ENCODE data around the gene PCDHGB7.
"Not testable (repeated sequence)": the region's sequence is repeated elsewhere in the genome, so short reads cannot be mapped to it uniquely, and the experiment has no call there.

Gene PCDHGB7

DNA sequence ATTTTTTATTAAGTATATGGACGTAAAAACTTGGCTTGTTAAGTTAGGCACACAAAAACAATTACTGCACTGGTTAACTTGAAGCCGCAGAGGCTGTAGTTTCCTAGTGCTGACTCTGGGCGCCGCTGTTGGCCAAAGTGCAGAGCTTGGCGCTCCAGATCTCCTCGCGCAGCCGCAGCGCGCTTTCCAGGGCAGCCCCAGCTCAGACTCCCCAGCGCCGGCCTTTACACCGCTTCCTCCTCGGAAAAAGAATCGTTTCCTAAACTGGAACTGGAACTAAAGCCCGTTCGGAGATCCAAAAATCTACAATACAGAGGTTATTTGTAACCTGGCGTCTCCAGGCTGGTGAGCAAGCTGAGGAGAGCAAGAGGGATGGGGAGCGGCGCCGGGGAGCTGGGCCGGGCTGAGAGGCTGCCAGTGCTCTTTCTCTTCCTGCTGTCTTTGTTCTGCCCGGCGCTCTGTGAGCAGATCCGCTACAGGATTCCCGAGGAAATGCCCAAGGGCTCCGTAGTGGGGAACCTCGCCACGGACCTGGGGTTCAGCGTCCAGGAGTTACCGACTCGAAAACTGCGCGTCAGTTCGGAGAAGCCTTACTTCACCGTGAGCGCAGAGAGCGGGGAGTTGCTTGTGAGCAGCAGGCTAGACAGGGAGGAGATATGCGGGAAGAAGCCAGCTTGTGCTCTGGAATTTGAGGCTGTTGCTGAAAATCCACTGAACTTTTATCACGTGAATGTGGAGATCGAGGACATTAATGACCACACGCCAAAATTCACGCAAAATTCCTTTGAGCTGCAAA lies 19.5 kb upstream of the PCDHGB7 start, which contains the start of gene PCDHGB5:
Gene PCDHGB5, plus strand, starts transcription at position 192 of the 796 bp plus-strand sequence. Its CDS starts 181 bp downstream, at position 373.
- not testable (repeated sequence) for H3K27ac ChIP-seq (ENCODE audit: low read depth, low read length); H3K27me3 ChIP-seq (ENCODE audit: control insufficient read depth, low read length); H4K20me1 ChIP-seq (ENCODE audit: control insufficient read depth, insufficient read depth, low read depth, low read length); H3F3A ChIP-seq (ENCODE audit: control insufficient read depth, insufficient read depth); H3K9me2 ChIP-seq (replicated peaks; ENCODE audit: control insufficient read depth, low read length); H3K4me1 ChIP-seq (ENCODE audit: control insufficient read depth, low read length); H3K4me2 ChIP-seq (ENCODE audit: low read length)
- peak within 1 kb of the TSS; percentile 58 for H3K4me3 ChIP-seq (ENCODE audit: low read length)
- H3K36me3 ChIP-seq (ENCODE audit: control insufficient read depth, low read length) = peaks cover 41% of the 10 kb centered on the region
- H3K79me2 ChIP-seq (ENCODE audit: control insufficient read depth, low read length) = peaks cover 16% of the 10 kb centered on the region
- peaks cover 48% of the 10 kb centered on the region for H3K9me3 ChIP-seq (ENCODE audit: control insufficient read depth, insufficient read depth, low read length)
- TF ChIP-seq, protein P1, sequence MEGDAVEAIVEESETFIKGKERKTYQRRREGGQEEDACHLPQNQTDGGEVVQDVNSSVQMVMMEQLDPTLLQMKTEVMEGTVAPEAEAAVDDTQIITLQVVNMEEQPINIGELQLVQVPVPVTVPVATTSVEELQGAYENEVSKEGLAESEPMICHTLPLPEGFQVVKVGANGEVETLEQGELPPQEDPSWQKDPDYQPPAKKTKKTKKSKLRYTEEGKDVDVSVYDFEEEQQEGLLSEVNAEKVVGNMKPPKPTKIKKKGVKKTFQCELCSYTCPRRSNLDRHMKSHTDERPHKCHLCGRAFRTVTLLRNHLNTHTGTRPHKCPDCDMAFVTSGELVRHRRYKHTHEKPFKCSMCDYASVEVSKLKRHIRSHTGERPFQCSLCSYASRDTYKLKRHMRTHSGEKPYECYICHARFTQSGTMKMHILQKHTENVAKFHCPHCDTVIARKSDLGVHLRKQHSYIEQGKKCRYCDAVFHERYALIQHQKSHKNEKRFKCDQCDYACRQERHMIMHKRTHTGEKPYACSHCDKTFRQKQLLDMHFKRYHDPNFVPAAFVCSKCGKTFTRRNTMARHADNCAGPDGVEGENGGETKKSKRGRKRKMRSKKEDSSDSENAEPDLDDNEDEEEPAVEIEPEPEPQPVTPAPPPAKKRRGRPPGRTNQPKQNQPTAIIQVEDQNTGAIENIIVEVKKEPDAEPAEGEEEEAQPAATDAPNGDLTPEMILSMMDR (IDR thresholded peaks at IDR 0.05; ENCODE audit: low read depth, low read length, poor library complexity, severe bottlenecking) = peak; percentile 43

DNA sequence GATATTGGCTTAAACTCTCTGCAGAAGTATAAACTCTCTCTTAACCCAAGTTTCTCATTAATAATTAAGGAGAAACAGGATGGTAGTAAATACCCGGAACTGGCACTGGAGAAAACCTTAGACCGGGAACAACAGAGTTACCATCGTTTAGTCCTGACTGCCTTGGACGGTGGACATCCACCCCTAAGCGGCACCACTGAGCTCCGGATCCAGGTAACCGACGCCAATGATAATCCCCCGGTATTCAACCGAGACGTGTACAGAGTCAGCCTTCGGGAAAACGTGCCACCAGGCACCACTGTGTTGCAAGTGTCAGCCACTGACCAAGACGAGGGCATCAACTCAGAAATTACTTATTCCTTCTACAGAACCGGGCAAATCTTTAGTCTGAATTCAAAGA lies 18.9 kb upstream of the PCDHGB7 start:
- H3K4me3 ChIP-seq (ENCODE audit: low read length) = peak overlapping the region; percentile 24; the same call in 1 of the 2 replicates
- H3K9me3 ChIP-seq (ENCODE audit: control insufficient read depth, insufficient read depth, low read length) = peaks cover 44% of the 10 kb centered on the region
- H3K79me2 ChIP-seq (ENCODE audit: control insufficient read depth, low read length) = peaks cover 16% of the 10 kb centered on the region
- no peak for TF ChIP-seq EZH2phosphoT487 (IDR thresholded peaks at IDR 0.05; ENCODE audit: borderline replicate concordance, low read length)
- TF ChIP-seq, protein P1 (IDR thresholded peaks at IDR 0.05; ENCODE audit: low read depth, low read length, poor library complexity, severe bottlenecking) = no peak
- no peaks in the 10 kb centered on the region; the same call in 1 of the 2 replicates for H3F3A ChIP-seq (ENCODE audit: control insufficient read depth, insufficient read depth)
- no peaks in the 10 kb centered on the region for H3K27me3 ChIP-seq (ENCODE audit: control insufficient read depth, low read length)
- H3K4me2 ChIP-seq (ENCODE audit: low read length) = no peak overlapping the region
- no peak overlapping the region for H3K27ac ChIP-seq (ENCODE audit: low read depth, low read length)
- H3K36me3 ChIP-seq (ENCODE audit: control insufficient read depth, low read length) = peaks cover 36% of the 10 kb centered on the region
- H3K4me1 ChIP-seq (ENCODE audit: control insufficient read depth, low read length) = no peaks in the 10 kb centered on the region
- no peaks in the 10 kb centered on the region for H3K9me2 ChIP-seq (replicated peaks; ENCODE audit: control insufficient read depth, low read length)
- H4K20me1 ChIP-seq (ENCODE audit: control insufficient read depth, insufficient read depth, low read depth, low read length) = no peaks in the 10 kb centered on the region

DNA sequence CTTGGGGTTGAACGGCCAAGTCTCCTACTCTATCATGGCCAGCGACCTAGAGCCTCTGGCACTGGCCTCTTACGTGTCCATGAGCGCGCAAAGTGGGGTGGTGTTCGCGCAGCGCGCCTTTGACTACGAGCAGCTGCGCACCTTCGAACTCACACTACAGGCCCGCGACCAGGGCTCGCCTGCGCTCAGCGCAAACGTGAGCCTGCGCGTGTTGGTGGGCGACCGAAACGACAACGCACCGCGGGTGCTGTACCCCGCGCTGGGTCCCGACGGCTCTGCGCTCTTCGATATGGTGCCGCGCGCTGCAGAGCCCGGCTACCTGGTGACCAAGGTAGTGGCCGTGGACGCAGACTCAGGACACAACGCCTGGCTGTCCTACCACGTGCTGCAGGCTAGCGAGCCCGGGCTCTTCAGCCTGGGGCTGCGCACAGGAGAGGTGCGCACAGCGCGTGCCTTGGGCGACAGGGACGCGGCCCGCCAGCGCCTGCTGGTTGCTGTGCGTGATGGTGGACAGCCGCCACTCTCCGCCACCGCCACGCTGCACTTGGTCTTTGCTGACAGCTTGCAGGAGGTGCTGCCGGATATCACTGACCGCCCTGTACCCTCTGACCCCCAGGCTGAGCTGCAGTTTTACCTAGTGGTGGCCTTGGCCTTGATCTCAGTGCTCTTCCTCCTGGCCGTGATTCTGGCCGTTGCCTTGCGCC lies 17.8 kb upstream of the PCDHGB7 start:
- H4K20me1 ChIP-seq (ENCODE audit: control insufficient read depth, insufficient read depth, low read depth, low read length) = no peaks in the 10 kb centered on the region
- no peak overlapping the region for H3K4me2 ChIP-seq (ENCODE audit: low read length)
- no peaks in the 10 kb centered on the region for H3K27me3 ChIP-seq (ENCODE audit: control insufficient read depth, low read length)
- no peaks in the 10 kb centered on the region; the same call in 1 of the 2 replicates for H3F3A ChIP-seq (ENCODE audit: control insufficient read depth, insufficient read depth)
- H3K4me1 ChIP-seq (ENCODE audit: control insufficient read depth, low read length) = no peaks in the 10 kb centered on the region
- H3K9me3 ChIP-seq (ENCODE audit: control insufficient read depth, insufficient read depth, low read length) = peaks cover 37% of the 10 kb centered on the region
- TF ChIP-seq, protein P1 (IDR thresholded peaks at IDR 0.05; ENCODE audit: low read depth, low read length, poor library complexity, severe bottlenecking) = no peak
- no peak for TF ChIP-seq EZH2phosphoT487 (IDR thresholded peaks at IDR 0.05; ENCODE audit: borderline replicate concordance, low read length)
- H3K4me3 ChIP-seq (ENCODE audit: low read length) = 0 out of 2 replicates have a peak overlapping the region, but pooled peaks have one; percentile 17
- H3K36me3 ChIP-seq (ENCODE audit: control insufficient read depth, low read length) = peaks cover 33% of the 10 kb centered on the region
- H3K27ac ChIP-seq (ENCODE audit: low read depth, low read length) = no peak overlapping the region
- peaks cover 16% of the 10 kb centered on the region for H3K79me2 ChIP-seq (ENCODE audit: control insufficient read depth, low read length)
- H3K9me2 ChIP-seq (replicated peaks; ENCODE audit: control insufficient read depth, low read length) = no peaks in the 10 kb centered on the region

Measured in DOHH2 (cell line).